SJSA1 (cell line): Measurements from ENCODE around the gene MEF2C. TPM values are rescaled to one million over a fixed set of nuclear protein-coding genes. Genes with fewer than 3 reads are reported as not detected.
A peak's percentile ranks its signal among the peaks of the same experiment; 100 is the strongest.
"Not testable (repeated sequence)": the region's sequence is repeated elsewhere in the genome, so short reads cannot be mapped to it uniquely, and the experiment has no call there.

ENCODE experiments used
- DNase-seq, 2 experiments: peaks; one replicate each; pipeline ENCODE4 v3.0.0-alpha.2; 2015 to 2020; ENCODE audit warnings: low spot score in 2 of 2, low read depth in 1 of 2
- H3K27ac ChIP-seq: fragments of 250-450 bp; sonication (Bioruptor Pico); 2 replicates; pipeline ENCODE4 v1.5.1; 2020; ENCODE audit warnings: mild to moderate bottlenecking, moderate library complexity
- H3K27me3 ChIP-seq: fragments of 250-450 bp; sonication (Bioruptor Pico); replicated peaks from 2 replicates; pipeline ENCODE4 v1.5.1; 2020; ENCODE audit warnings: mild to moderate bottlenecking, moderate library complexity
- H3K36me3 ChIP-seq: fragments of 250-450 bp; sonication (Bioruptor Pico); 2 replicates; pipeline ENCODE4 v1.5.1; 2020; ENCODE audit warnings: mild to moderate bottlenecking
- H3K4me1 ChIP-seq: fragments of 250-450 bp; sonication (Bioruptor Pico); replicated peaks from 2 replicates; pipeline ENCODE4 v1.6.1; 2021; ENCODE audit warnings: mild to moderate bottlenecking
- H3K4me3 ChIP-seq: fragments of 250-450 bp; sonication (Bioruptor Pico); 2 replicates; pipeline ENCODE4 v1.5.1; 2020; ENCODE audit warnings: mild to moderate bottlenecking
- H3K9me3 ChIP-seq: fragments of 250-450 bp; sonication (Bioruptor Pico); replicated peaks from 2 replicates; pipeline ENCODE4 v1.5.1; 2020; ENCODE audit warnings: mild to moderate bottlenecking
- total RNA-seq: library from RNA; depleted of rRNA; stranded (reverse); fragments of >200 nt; shearing (Covaris generic); gene quantifications from 2 replicates; pipeline ENCODE4 v1.2.3, GENCODE V29; 2014

MEF2C gene
- total RNA-seq, 1 experiment from 2014 or later = 29.8 TPM

GRCh38 chr5:88807327-88807726 is 75.7 kb downstream of the MEF2C start:
- no peaks in the 10 kb centered on the region for H3K9me3 ChIP-seq
- no peak overlapping the region for H3K27ac ChIP-seq
- no peaks in the 10 kb centered on the region for H3K27me3 ChIP-seq
- peaks cover 4% of the 10 kb centered on the region; the same call in 1 of the 2 replicates for H3K36me3 ChIP-seq
- DNase-seq = no peak
- H3K4me3 ChIP-seq = no peak overlapping the region
- no peaks in the 10 kb centered on the region for H3K4me1 ChIP-seq

GRCh38 chr5:88806338-88806737 is 76.6 kb downstream of the MEF2C start:
- Histone ChIP-seq H3K4me3 (no peak overlapping the region), H3K27me3 (no peaks in the 10 kb centered on the region), H3K4me1 (no peaks in the 10 kb centered on the region), H3K9me3 (no peaks in the 10 kb centered on the region), H3K27ac (no peak overlapping the region), H3K36me3 (peaks cover 6% of the 10 kb centered on the region; the same call in 1 of the 2 replicates)
- DNase-seq = no peak

GRCh38 chr5:88805151-88805784 is 77.7 kb downstream of the MEF2C start:
- H3K9me3 ChIP-seq = no peaks in the 10 kb centered on the region
- H3K36me3 ChIP-seq = peaks cover 6% of the 10 kb centered on the region; the same call in 1 of the 2 replicates
- no peak overlapping the region for H3K27ac ChIP-seq
- H3K27me3 ChIP-seq = no peaks in the 10 kb centered on the region
- no peak overlapping the region for H3K4me3 ChIP-seq
- no peak for DNase-seq
- H3K4me1 ChIP-seq = no peaks in the 10 kb centered on the region

GRCh38 chr5:88804444-88804843 is 78.5 kb downstream of the MEF2C start:
- Histone ChIP-seq H3K27ac (no peak overlapping the region), H3K4me3 (no peak overlapping the region), H3K4me1 (no peaks in the 10 kb centered on the region), H3K27me3 (no peaks in the 10 kb centered on the region), H3K36me3 (peaks cover 6% of the 10 kb centered on the region; the same call in 1 of the 2 replicates), H3K9me3 (no peaks in the 10 kb centered on the region)
- DNase-seq = no peak

- Histone ChIP-seq H3K4me1 (no peaks in the 10 kb centered on the region), H3K27ac (no peak overlapping the region), H3K9me3 (no peaks in the 10 kb centered on the region), H3K27me3 (no peaks in the 10 kb centered on the region), H3K4me3 (no peak overlapping the region), H3K36me3 (peaks cover 12% of the 10 kb centered on the region)
- DNase-seq = no peak
Measured at GRCh38 chr5:88803309-88803708, 79.7 kb downstream of the MEF2C start.

GRCh38 chr5:88799938-88800535 is 82.9 kb downstream of the MEF2C start:
- Histone ChIP-seq H3K27ac (no peak overlapping the region), H3K4me3 (no peak overlapping the region), H3K27me3 (no peaks in the 10 kb centered on the region), H3K36me3 (peaks cover 13% of the 10 kb centered on the region), H3K4me1 (no peaks in the 10 kb centered on the region), H3K9me3 (no peaks in the 10 kb centered on the region)
- DNase-seq = no peak

GRCh38 chr5:88798933-88799332 is 84.1 kb downstream of the MEF2C start:
- not testable (repeated sequence) for H3K4me1 ChIP-seq, H3K27ac ChIP-seq, DNase-seq, H3K27me3 ChIP-seq, H3K4me3 ChIP-seq, H3K9me3 ChIP-seq
- peaks cover 11% of the 10 kb centered on the region for H3K36me3 ChIP-seq

GRCh38 chr5:88793797-88794196 is 89.2 kb downstream of the MEF2C start:
- Histone ChIP-seq H3K4me1 (peaks cover 13% of the 10 kb centered on the region), H3K36me3 (peaks cover 11% of the 10 kb centered on the region)
- H3K27me3 ChIP-seq, DNase-seq, H3K9me3 ChIP-seq, H3K27ac ChIP-seq, H3K4me3 ChIP-seq: not testable (repeated sequence)

- no peaks in the 10 kb centered on the region for H3K9me3 ChIP-seq
- peaks cover 5% of the 10 kb centered on the region; the same call in 1 of the 2 replicates for H3K36me3 ChIP-seq
- H3K27me3 ChIP-seq = no peaks in the 10 kb centered on the region
- H3K4me1 ChIP-seq = peaks cover 14% of the 10 kb centered on the region
- peak overlapping the region; percentile 18 for H3K27ac ChIP-seq
- DNase-seq = peak in 1 of 2 experiments; percentile 22
- no peak overlapping the region for H3K4me3 ChIP-seq
Measured at GRCh38 chr5:88792144-88792840, 90.7 kb downstream of the MEF2C start.

GRCh38 chr5:88787856-88788255 is 95.1 kb downstream of the MEF2C start:
- Histone ChIP-seq H3K27me3 (no peaks in the 10 kb centered on the region), H3K9me3 (no peaks in the 10 kb centered on the region), H3K27ac (no peak overlapping the region; the same call in 1 of the 2 replicates), H3K36me3 (peaks cover under 1% of the 10 kb centered on the region; the same call in 1 of the 2 replicates), H3K4me3 (no peak overlapping the region), H3K4me1 (peaks cover 34% of the 10 kb centered on the region)
- DNase-seq = no peak

- Histone ChIP-seq H3K27me3 (no peaks in the 10 kb centered on the region), H3K9me3 (no peaks in the 10 kb centered on the region), H3K27ac (peak overlapping the region; percentile 99), H3K4me3 (no peak overlapping the region), H3K36me3 (no peaks in the 10 kb centered on the region), H3K4me1 (peaks cover 26% of the 10 kb centered on the region)
- no peak for DNase-seq
Measured at GRCh38 chr5:88786789-88787188, 96.2 kb downstream of the MEF2C start.

GRCh38 chr5:88785746-88786565 is 97.0 kb downstream of the MEF2C start:
- no peaks in the 10 kb centered on the region for H3K9me3 ChIP-seq
- peak; percentile 88 to 97 for DNase-seq
- no peaks in the 10 kb centered on the region for H3K36me3 ChIP-seq
- no peaks in the 10 kb centered on the region for H3K27me3 ChIP-seq
- peaks cover 33% of the 10 kb centered on the region for H3K4me1 ChIP-seq
- H3K4me3 ChIP-seq = peak overlapping the region; percentile 35
- H3K27ac ChIP-seq = peak overlapping the region; percentile 99

- H3K4me1 ChIP-seq = peaks cover 63% of the 10 kb centered on the region
- H3K9me3 ChIP-seq = no peaks in the 10 kb centered on the region
- no peaks in the 10 kb centered on the region for H3K27me3 ChIP-seq
- H3K36me3 ChIP-seq = 0 out of 2 replicates have a peak, but pooled peaks cover 4% of the 10 kb centered on the region
- H3K4me3 ChIP-seq = no peak overlapping the region
- no peak for DNase-seq
- no peak overlapping the region for H3K27ac ChIP-seq
Measured at GRCh38 chr5:88782571-88782970, 100.4 kb downstream of the MEF2C start.
